Measurements from ENCODE around the gene METTL25.

Gene METTL25

GRCh38 chr12:82406651-82407050 lies 48.3 kb downstream of the METTL25 start:
- DNase-seq: no peak

DNA sequence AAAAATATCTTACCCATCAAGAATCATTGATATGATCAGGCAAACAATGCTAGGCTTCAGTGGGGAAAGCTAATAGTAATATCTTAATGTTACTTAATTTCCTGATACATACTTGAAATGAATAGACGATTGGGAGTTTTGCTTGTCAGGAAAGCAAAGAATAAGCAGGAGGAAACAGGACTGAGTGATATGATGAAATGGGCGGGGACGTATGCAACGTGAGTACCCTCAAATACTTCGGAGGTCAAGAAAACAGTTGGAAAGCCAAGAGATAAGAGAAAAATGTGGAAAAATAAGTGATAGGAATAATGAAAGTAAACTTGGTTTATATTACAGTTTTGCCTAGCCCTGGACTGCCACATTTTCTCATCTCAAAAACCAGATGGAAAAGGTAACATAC lies 49.2 kb downstream of the METTL25 start:
- no peak for DNase-seq

DNA sequence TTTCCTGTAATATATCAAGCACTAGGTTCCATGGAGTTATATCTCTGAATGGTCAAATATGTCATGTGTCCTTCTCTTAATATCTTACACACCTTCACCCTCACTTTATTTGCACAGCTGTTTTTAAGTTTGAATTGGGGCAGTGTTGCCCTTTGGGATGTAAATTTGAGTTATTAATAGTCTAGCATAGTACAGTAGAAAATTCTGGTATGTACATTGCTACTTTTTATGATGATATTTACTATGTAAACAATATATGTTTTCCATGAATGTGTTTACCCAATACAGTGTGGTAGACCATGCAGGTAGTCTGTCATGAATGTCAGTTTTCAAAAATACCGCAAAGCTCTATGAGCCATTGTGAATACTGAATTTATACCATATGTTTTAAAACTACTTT lies 50.5 kb downstream of the METTL25 start:
- no peak for DNase-seq

DNA sequence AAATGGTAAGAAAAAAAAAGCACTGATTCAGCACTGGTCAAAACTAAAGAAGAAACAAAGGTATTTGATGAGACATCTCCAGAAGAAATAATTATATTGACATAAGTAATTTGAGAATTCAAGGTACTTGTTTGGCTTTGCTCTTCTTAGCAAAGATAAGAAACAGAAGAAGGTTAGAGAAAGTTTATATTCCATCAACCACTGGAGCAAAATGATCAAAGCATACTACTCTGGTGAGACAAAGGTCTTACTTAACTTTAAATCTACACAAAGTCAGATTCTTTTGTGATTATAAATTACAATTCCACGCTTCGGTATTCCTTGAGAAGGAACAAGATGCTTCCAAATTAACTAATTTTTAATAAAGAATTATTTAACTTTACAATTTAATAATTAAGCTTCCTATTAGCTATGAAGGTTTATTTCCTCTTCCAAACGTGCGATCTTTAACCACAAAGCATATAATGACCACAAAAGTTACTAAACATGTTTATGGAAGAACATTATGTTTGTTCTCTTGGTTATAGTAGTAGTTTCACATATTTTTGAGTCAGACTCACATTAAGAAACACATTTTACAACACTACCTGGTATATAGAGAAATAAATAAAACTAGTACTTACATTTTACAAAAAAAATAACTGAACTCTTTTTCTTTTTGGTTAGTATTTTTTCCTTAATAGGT lies 53.4 kb downstream of the METTL25 start:
- DNase-seq: no peak

DNA sequence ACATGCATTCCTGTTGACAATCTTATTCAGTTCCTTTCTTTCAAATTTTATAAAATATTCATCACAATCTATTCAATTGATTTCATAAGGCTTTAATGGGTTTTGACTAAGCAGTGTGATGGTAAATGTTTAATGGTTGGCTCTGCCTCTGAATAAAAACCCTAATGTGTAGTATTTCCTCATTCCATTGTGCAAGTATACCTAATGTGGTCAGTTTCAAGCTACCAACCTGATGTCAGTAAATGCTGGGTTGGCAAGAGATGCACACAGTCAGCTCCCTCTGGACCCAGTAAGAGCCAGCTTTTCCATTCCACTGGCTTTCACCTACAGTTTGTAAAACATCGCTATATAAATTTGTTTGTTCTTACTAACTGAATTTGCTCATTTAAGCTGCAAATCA lies 53.9 kb downstream of the METTL25 start:
- DNase-seq: no peak

GRCh38 chr12:82414044-82414443 lies 55.7 kb downstream of the METTL25 start:
- no peak for DNase-seq

GRCh38 chr12:82414926-82415325 lies 56.6 kb downstream of the METTL25 start:
- DNase-seq: no peak

GRCh38 chr12:82415402-82415801 lies 57.1 kb downstream of the METTL25 start:
- no peak for DNase-seq

GRCh38 chr12:82425241-82425640 lies 66.9 kb downstream of the METTL25 start:
- no peak for DNase-seq

DNA sequence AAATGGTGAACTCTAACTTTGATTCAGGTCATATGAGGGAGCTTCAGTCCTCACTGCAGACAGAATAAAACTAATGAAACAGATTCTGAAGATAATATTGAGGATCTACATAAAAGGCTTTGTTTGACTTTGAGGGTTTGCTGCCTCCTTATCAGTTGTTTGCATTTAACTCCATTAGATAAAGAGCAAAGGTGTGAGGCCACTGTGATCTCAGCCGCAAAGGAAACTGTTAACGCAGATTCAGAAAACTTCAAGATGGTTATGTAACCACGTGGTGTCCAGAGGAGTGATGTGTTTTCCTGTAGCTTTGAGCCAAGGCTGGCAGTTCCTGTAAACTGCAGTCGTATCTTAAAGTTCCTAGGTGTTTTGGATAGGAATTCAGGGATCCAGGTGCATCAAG lies 67.8 kb downstream of the METTL25 start:
- DNase-seq: no peak

DNA sequence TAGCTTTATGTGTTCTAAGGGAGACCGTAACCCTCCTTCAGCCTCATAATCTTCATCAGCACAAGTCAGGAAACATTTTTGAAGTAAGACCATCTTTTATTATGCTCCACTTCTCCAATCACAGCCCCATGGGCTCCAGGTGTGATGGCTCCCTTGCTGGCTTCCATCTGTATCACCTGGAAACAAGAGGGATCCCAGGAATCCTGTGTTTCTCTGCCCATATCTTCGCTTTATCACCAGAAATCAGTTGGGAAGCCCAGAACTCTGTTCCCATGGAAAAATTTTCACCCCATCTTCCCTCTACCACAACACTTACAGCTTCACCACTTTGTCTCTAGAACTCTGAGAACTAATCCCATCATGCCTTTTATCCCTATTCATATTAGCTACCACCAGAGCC lies 68.3 kb downstream of the METTL25 start:
- DNase-seq: no peak

- no peak for DNase-seq
Observed at GRCh38 chr12:82430541-82431145, 72.3 kb downstream of the METTL25 start.

DNA sequence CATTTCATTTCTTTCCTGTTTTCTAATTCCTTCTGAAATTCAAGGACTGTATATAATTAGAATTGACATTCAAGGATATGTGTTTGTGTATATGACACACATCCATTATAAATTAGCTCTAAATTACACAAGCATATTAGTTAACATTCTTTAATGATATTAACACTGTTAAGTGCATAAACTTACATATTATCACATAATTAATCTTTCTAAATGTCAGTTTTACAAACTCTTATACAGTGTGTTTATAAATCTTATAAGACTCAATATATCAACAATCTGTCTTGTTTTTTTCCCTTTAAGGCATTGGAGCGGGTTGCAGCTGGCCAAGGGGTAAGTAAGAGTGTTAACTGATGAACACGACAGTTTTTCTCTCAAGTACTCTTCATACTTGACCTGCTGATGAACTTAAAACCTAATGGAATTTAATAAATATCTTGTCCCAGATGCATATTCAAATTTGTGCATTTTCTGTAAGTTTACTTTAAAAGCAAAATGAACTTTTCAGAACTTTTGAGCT lies 76.1 kb downstream of the METTL25 start:
- no peak for DNase-seq

- DNase-seq: no peak
Observed at GRCh38 chr12:82436354-82436753, 78.0 kb downstream of the METTL25 start.

DNA sequence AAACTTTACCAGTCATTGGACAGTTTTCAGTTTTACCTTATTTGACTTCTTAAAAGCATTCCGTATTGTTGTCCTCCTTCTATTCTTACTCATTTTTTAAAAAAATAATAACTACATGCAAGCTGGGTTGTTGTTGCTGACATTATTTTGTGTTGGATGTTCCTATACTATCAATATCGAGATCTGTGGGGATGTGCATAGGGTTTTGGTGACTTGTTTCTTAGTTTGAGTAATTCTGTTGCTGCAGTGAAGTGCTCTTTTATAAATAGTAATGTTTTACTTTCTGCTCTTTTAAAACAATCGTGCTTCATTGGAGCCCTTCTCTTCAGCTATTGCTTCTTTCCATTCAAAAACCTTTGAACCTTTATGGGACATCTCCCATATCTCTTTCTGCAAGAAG lies 79.4 kb downstream of the METTL25 start:
- DNase-seq: no peak

DNA sequence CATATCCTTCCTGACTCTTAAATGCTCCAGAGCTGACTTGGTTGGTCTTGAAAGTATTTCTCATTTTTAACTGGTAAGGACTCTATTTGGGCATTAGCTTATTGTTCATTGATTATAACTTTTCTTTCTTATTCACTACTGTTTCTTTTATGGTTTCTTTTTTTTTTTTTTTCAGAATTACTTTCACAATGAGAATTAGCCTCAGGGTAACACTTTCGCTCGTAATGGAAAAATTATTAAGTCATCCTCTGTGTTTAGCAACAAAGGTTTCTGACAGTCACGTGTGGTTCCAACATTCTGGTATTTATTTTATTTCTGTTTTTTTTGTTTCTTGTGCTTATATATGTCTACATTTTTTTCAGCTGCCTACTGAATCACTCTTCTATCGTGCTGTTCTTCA lies 80.0 kb downstream of the METTL25 start:
- no peak for DNase-seq

GRCh38 chr12:82440885-82441284 lies 82.6 kb downstream of the METTL25 start:
- DNase-seq: no peak

DNA sequence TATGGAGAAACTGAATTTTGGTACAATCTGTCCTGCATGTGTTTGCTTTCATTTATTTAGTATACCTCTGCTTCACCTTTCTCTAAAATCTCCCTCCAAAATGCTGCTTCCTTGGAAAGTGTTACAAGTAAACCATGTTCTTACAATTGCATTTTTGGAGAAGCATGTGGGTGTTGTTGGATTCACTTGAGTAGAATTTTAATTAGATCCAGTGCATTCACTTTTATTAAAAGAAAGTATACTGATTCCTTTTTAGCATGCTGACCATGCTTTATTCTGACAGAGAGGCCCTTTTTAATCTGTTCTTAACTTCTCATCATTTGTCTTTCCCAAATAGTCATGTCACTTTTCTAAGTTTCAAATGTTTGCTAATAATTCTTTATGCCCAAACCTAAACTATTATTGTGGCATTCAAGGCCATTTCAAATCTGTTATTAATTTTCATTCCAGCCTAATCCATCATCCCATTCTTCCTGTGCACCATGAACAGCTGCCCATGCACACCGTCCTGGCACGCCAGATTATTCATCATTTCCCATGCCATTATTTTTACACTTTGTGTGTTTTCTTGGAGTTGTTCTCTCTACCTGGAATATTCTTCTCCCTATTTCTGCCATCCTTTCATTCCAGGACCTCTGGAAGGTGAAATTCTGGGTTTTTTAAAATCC lies 90.7 kb downstream of the METTL25 start:
- no peak for DNase-seq

- DNase-seq: no peak
Observed at GRCh38 chr12:82456633-82457032, 98.3 kb downstream of the METTL25 start.

DNA sequence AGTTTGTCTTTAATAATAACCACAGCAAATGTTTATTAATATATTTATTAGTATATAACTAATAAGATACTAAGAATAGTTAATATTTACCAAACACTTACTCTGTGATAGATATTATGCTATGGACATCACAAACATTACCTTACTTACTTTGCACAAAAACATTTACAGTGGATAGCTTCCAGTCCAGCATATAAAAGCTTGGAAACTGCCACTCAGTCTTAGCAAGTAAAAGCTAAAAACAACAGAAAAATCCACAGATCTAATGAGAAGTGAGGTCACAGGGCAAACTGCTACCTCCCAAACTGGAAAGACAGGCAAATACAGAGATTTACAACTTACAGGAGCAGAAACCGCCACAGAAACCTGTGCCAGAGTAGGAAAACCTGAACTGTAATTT lies 99.8 kb downstream of the METTL25 start:
- no peak for DNase-seq

DNA sequence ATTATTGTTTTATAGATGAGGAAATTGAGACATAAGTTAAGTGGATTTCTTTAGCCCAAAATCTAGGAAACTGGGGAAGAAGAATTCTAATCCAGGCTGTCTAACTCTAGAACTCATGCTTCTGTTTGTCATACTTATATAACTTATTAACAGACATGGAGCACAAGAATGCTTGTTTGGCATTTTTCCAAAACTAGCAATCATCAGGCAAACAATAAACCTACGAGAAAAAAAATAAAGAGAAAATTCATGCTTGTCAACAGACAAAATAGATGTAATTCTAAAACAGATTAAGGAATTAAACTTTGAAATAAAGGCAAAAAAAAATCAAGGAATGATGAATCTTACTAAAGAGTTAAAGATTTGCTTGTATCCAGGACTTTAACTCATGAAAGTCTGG lies 103.1 kb downstream of the METTL25 start:
- DNase-seq: no peak

GRCh38 chr12:82461836-82462235 lies 103.5 kb downstream of the METTL25 start:
- DNase-seq: no peak

DNA sequence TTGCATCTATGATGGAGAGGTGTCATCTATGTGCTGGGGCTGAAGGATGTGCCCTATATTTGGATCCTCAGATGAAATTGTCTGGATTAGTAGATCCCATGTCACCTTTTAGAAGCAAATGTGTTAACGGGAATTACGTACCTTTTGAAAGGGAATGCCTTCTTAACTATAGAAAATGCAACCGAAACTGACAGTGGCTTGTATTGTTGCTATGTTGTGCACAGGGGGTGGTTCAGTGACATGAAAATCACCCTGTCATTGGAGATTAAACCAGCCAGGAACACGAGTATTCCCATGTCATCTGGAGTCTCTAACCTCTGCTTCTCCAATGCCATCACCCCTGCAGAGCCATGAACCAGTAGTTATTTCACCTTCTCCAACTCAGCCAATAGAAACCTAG lies 110.2 kb downstream of the METTL25 start:
- DNase-seq: no peak

DNA sequence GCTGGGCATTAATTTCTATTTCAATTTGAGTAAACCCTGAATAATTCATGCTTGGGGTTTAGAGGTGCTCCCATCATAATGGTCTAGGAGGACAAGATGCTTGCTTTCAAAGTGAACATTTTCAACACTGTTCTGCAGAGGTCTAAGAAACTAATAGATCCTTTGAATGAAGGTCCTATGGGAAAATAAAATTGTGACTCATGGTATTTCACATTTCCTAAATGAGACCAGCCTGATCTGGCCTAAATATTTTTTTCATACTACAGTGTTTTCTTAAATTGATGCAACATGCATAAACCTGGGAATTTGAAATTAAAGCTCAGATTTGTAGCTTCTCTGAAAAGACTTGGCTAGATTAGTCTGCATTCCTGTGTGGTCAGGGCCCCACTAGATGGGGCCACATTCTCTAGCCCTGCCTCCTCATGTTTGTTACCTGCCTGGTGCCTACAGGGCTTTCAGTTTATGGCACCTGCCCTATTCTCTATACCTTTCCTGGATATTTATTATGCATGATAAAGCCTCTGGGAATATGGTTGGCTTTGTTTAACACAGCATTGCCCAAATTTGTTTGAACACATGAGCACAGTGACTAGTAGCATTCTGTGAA lies 112.7 kb downstream of the METTL25 start:
- no peak for DNase-seq

All from left hindlimb (tissue), 1 donor.